ENCODE results near the gene TCF12. TPM values are rescaled to one million over a fixed set of nuclear protein-coding genes. Genes with fewer than 3 reads are reported as not detected.

Gene TCF12
- polyA plus RNA-seq, 3 donors from 2014 or later: 34.7 to 79.4 (median 57.6) TPM

DNA sequence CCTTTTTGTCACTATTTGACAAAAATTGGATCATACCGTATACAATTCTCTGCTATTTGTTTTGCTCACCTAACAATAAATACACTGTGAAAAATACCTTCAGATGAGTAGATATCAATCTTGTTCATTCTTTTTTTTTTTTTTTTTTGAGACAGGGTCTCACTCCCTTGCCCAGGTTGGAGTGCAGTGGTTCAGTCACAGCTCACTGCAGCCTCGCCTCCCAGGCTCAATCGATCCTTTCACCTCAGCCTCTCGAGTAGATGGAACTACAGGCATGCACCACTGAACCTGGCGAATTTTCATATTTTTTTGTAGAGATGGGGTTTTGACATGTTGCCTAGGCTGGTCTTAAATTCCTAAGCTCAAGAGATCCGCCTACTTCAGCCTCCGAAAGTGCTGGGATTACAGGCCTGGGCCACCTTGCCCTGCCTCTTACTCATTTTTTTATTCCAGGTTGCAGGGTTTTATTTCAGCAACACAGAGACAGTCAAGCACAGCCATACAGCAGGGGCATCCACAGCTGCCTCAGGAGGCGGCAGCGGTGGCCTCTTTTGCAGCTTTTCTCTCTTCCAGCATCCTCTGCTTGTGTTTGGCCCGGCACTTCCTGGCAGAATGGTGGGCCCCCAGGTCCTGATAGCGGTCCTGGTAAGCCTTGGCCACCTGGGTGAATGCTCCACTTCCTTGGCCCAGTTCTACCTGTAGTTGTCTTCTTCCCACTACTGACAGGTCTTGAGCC, 406.7 kb downstream of the TCF12 start:
- Mint-ChIP-seq H3K4me1 (peaks cover 4 to 10% of the 10 kb centered on the region in 2 donors), H3K27me3 (ENCODE audit: low read depth in 3 of 3) (peaks cover 2 to 8% (median 5%) of the 10 kb centered on the region in 3 donors), H3K4me3 (no peak overlapping the region), H3K27ac (peak overlapping the region in 2 of 6 donors; percentile 66 to 67), H3K36me3 (no peaks in the 10 kb centered on the region), H3K9me3 (no peaks in the 10 kb centered on the region)
- no peak for DNase-seq

GRCh38 chr15:57326196-57326595, 407.8 kb downstream of the TCF12 start:
- H3K4me3 Mint-ChIP-seq: no peak overlapping the region
- no peak for DNase-seq
- H3K4me1 Mint-ChIP-seq: peaks cover 10 to 17% of the 10 kb centered on the region in 2 donors
- no peak overlapping the region for H3K27ac Mint-ChIP-seq
- peaks cover 5 to 8% (median 5%) of the 10 kb centered on the region in 3 donors for H3K27me3 Mint-ChIP-seq (ENCODE audit: low read depth in 3 of 3)
- no peaks in the 10 kb centered on the region for H3K36me3 Mint-ChIP-seq
- no peaks in the 10 kb centered on the region for H3K9me3 Mint-ChIP-seq

DNA sequence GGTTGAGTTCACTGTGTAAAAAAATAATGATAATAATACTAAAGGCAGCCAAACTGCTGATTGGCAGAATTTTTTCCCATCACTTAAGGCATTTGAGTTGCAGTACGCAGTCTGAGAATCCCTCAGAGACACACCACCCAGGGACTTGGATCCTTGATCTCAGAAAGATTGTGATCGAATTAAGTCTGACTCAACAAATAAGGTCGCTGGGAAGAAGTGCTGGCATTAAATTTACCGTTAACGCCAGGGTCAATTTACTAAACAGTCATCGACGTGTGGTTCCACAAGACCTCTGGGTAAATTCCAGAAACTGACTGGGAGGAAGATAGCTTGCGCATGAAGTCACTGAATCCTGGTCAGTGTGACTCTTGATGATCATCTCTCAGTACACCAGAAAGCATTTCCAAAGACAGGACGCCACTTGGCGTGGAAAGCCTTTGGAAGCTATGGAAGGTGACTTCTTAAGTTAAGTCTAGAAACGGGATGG, 409.6 kb downstream of the TCF12 start:
- no peaks in the 10 kb centered on the region for H3K36me3 Mint-ChIP-seq
- peaks cover 5 to 9% (median 6%) of the 10 kb centered on the region in 3 donors for H3K27me3 Mint-ChIP-seq (ENCODE audit: low read depth in 3 of 3)
- H3K4me3 Mint-ChIP-seq: no peak overlapping the region
- no peaks in the 10 kb centered on the region for H3K9me3 Mint-ChIP-seq
- no peak for DNase-seq
- H3K27ac Mint-ChIP-seq: no peak overlapping the region
- peaks cover 13 to 17% of the 10 kb centered on the region in 2 donors for H3K4me1 Mint-ChIP-seq

GRCh38 chr15:57328479-57328878, 410.0 kb downstream of the TCF12 start:
- no peak overlapping the region for H3K4me3 Mint-ChIP-seq
- peaks cover 17 to 21% of the 10 kb centered on the region in 2 donors for H3K4me1 Mint-ChIP-seq
- no peak for DNase-seq
- no peaks in the 10 kb centered on the region for H3K9me3 Mint-ChIP-seq
- peaks cover 4 to 10% (median 5%) of the 10 kb centered on the region in 3 donors for H3K27me3 Mint-ChIP-seq (ENCODE audit: low read depth in 3 of 3)
- no peak overlapping the region for H3K27ac Mint-ChIP-seq
- no peaks in the 10 kb centered on the region for H3K36me3 Mint-ChIP-seq

DNA sequence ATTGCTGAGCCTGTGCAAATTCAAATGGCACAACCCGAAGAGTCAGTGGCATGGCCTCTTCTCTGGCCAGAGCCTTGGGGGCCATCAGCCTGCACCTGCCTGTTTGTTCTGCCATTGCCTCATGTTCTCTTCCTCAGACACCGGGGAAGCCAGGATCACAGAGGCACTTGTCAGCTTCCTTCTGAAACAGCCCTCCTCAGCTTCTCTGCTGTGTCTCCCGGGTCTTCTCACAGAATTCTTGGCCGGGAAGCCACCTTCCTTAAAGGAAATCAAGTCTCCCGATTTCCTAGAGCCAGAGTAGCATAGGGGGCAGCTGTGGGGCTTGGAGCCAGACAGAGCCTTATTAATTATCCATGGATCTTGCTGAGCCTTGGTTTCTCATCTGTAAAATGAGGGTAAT, 410.5 kb downstream of the TCF12 start:
- Mint-ChIP-seq H3K27ac (no peak overlapping the region), H3K36me3 (no peaks in the 10 kb centered on the region), H3K4me1 (peaks cover 21 to 25% of the 10 kb centered on the region in 2 donors), H3K4me3 (no peak overlapping the region), H3K27me3 (ENCODE audit: low read depth in 3 of 3) (peaks cover 4 to 9% (median 5%) of the 10 kb centered on the region in 3 donors), H3K9me3 (no peaks in the 10 kb centered on the region)
- no peak for DNase-seq

GRCh38 chr15:57329582-57330367, 411.3 kb downstream of the TCF12 start:
- Mint-ChIP-seq H3K4me3 (peak overlapping the region in 1 of 5 donors; percentile 40), H3K27ac (peak overlapping the region in 1 of 6 donors; percentile 14), H3K27me3 (ENCODE audit: low read depth in 3 of 3) (peaks cover 5 to 10% (median 9%) of the 10 kb centered on the region in 3 donors), H3K4me1 (peaks cover 26 to 29% of the 10 kb centered on the region in 2 donors), H3K9me3 (no peaks in the 10 kb centered on the region), H3K36me3 (no peaks in the 10 kb centered on the region)
- no peak for DNase-seq

GRCh38 chr15:57330619-57331340, 412.3 kb downstream of the TCF12 start:
- peak overlapping the region in 1 of 6 donors; percentile 14 for H3K27ac Mint-ChIP-seq
- no peaks in the 10 kb centered on the region for H3K36me3 Mint-ChIP-seq
- H3K4me1 Mint-ChIP-seq: peaks cover 27 to 29% of the 10 kb centered on the region in 2 donors
- H3K27me3 Mint-ChIP-seq (ENCODE audit: low read depth in 3 of 3): peaks cover 7 to 13% (median 10%) of the 10 kb centered on the region in 3 donors
- H3K4me3 Mint-ChIP-seq: peak overlapping the region in 1 of 5 donors; percentile 40
- no peak for DNase-seq
- no peaks in the 10 kb centered on the region for H3K9me3 Mint-ChIP-seq

DNA sequence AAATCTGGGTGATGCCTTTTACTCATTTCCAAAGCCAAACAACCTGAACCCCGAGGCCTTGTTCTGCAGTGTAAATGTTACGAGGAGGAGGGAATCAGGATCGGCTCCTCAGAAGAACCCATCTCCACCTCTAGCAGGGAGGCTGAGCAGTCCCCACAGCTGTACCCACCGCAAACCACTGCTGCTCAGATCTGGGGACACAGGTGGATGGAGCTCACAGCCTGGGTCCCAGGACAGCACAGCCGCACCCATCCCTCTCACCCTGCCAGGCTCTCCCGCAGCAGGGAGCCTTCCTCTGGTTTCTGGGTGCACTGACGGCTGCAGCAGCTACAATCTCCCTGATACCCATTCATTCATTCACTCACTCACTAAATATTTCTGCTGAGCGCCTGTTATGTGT, 413.9 kb downstream of the TCF12 start:
- H3K9me3 Mint-ChIP-seq: no peaks in the 10 kb centered on the region
- H3K27me3 Mint-ChIP-seq (ENCODE audit: low read depth in 3 of 3): peaks cover 7 to 15% (median 10%) of the 10 kb centered on the region in 3 donors
- no peak for DNase-seq
- no peaks in the 10 kb centered on the region for H3K36me3 Mint-ChIP-seq
- H3K4me1 Mint-ChIP-seq: peaks cover 27 to 29% of the 10 kb centered on the region in 2 donors
- no peak overlapping the region for H3K4me3 Mint-ChIP-seq
- H3K27ac Mint-ChIP-seq: no peak overlapping the region

DNA sequence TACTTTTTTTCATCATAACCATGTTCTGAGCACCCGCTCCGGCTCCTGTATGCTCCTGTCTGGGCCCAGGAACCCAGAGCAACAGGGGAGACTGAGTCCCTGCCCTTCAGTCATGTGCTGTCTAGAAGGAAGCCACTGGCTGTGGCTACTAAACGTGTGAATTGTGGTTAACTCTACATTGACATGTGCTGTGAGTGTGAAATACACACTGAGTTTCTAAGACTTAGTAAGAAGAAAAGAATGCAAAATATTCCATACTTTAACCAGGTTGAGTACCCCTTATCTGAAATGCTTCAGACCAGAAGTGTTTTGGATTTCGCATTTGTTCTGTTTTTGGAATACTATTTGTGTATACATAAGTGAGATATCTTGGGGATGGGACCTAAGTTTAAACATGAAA, 415.0 kb downstream of the TCF12 start:
- peak overlapping the region in 1 of 6 donors; percentile 36 for H3K27ac Mint-ChIP-seq
- no peaks in the 10 kb centered on the region for H3K36me3 Mint-ChIP-seq
- peaks cover 27 to 29% of the 10 kb centered on the region in 2 donors for H3K4me1 Mint-ChIP-seq
- peak overlapping the region in 1 of 5 donors; percentile 61 for H3K4me3 Mint-ChIP-seq
- DNase-seq: peak in 1 of 3 donors; percentile 8
- H3K27me3 Mint-ChIP-seq (ENCODE audit: low read depth in 3 of 3): peaks cover 5 to 16% (median 13%) of the 10 kb centered on the region in 3 donors
- no peaks in the 10 kb centered on the region for H3K9me3 Mint-ChIP-seq

- Mint-ChIP-seq H3K4me1 (peaks cover 27 to 28% of the 10 kb centered on the region in 2 donors), H3K36me3 (no peaks in the 10 kb centered on the region), H3K9me3 (no peaks in the 10 kb centered on the region), H3K4me3 (no peak overlapping the region), H3K27me3 (ENCODE audit: low read depth in 3 of 3) (peaks cover 5 to 20% (median 11%) of the 10 kb centered on the region in 3 donors), H3K27ac (no peak overlapping the region)
- DNase-seq: no peak
These were observed 415.8 kb downstream of the TCF12 start for GRCh38 chr15:57334257-57334656.

DNA sequence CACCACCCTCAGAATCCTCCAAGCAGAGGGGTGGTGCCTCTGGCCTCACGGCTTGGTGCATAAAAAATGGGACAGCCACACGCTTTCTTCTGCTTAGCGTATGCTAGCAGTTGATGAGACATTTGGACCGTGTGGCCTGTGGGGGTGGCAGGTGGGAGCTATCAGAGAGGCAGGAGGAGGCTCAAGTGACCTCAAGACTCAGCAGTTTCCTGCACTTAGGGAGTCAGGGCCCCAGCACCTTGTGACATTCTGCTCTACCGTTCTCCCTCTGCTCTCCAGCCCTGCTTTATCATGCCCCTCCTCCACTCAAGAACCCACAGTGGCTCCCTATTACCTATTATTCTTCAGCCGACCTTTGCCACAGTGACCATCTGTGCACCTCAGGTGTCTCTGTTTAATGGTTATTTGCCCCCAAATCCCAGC, 416.9 kb downstream of the TCF12 start:
- no peaks in the 10 kb centered on the region for H3K9me3 Mint-ChIP-seq
- H3K27me3 Mint-ChIP-seq (ENCODE audit: low read depth in 3 of 3): peaks cover 5 to 18% (median 11%) of the 10 kb centered on the region in 3 donors
- DNase-seq: no peak
- no peak overlapping the region for H3K4me3 Mint-ChIP-seq
- H3K36me3 Mint-ChIP-seq: no peaks in the 10 kb centered on the region
- peaks cover 17 to 21% of the 10 kb centered on the region in 2 donors for H3K4me1 Mint-ChIP-seq
- no peak overlapping the region for H3K27ac Mint-ChIP-seq

GRCh38 chr15:57335719-57336118, 417.3 kb downstream of the TCF12 start:
- Mint-ChIP-seq H3K9me3 (no peaks in the 10 kb centered on the region), H3K4me3 (no peak overlapping the region), H3K27me3 (ENCODE audit: low read depth in 3 of 3) (peaks cover 5 to 17% (median 11%) of the 10 kb centered on the region in 3 donors), H3K27ac (no peak overlapping the region), H3K4me1 (peaks cover 13 to 17% of the 10 kb centered on the region in 2 donors), H3K36me3 (no peaks in the 10 kb centered on the region)
- no peak for DNase-seq

DNA sequence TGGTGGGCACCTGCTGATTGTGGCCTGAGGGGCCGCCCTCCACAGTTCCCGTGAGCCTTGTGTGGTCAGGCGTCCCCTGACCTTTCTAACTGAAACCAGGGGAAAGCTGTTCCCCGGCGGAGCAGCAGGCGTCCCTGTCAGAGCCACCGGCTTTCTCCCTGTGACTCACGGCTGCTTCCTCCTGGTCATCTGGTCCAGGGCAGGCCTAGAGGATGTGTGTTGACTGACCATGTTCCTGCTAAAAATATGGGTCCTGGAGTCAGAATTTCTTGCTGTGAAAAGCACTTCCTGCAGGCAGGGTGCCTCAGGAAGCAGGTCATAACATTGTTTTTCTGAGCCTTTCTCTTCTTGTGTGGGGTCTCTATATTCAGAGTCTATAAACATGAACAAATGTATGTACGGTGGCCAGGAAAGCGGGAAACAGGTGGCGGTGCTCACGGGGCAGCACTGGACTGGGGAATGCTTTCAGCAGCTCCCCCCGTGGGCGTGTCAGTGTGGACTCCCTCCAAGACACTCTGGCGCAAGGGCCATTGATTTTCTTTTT, 419.5 kb downstream of the TCF12 start:
- Mint-ChIP-seq H3K27me3 (ENCODE audit: low read depth in 3 of 3) (peaks cover 5 to 17% (median 8%) of the 10 kb centered on the region in 3 donors), H3K4me3 (no peak overlapping the region), H3K4me1 (peaks cover 12 to 15% of the 10 kb centered on the region in 2 donors), H3K27ac (no peak overlapping the region), H3K9me3 (no peaks in the 10 kb centered on the region), H3K36me3 (no peaks in the 10 kb centered on the region)
- DNase-seq: no peak
